ENCODE measurements around the gene WDR1. TPM values are rescaled to one million over a fixed set of nuclear protein-coding genes. Genes with fewer than 3 reads are reported as not detected.

Gene WDR1
- polyA plus RNA-seq, 2 of the 4 experiments (the other 2 are of a cell fraction) = 251 to 326 TPM

GRCh38 chr4:10050261-10050661, 66.3 kb downstream of the WDR1 start:
- ChIA-PET POLR2A (no interaction called here), CTCF (no interaction called here)
- no peak for TF ChIP-seq RFX5 (IDR thresholded peaks at IDR 0.05)
- no peak for TF ChIP-seq NPAS2 (CRISPR knock-in tag; IDR thresholded peaks at IDR 0.05; ENCODE audit: borderline replicate concordance)
- no peak for TF ChIP-seq FOSB (CRISPR knock-in tag; IDR thresholded peaks at IDR 0.05)
- no peak for TF ChIP-seq ZC3H11A (IDR thresholded peaks at IDR 0.05)
- TF ChIP-seq POLR2A (IDR thresholded peaks at IDR 0.05; ENCODE audit: low read length) = no peak
- TF ChIP-seq EP300 (IDR thresholded peaks at IDR 0.05) = no peak
- no peak for TF ChIP-seq MYC (IDR thresholded peaks at IDR 0.05; ENCODE audit: borderline replicate concordance, low read length)
- TF ChIP-seq JUN (IDR thresholded peaks at IDR 0.05) = no peak
- TF ChIP-seq FOSL2 (IDR thresholded peaks at IDR 0.05) = no peak
- no peak for TF ChIP-seq FOSL2 (CRISPR knock-in tag; IDR thresholded peaks at IDR 0.05)
- TF ChIP-seq, protein P1, sequence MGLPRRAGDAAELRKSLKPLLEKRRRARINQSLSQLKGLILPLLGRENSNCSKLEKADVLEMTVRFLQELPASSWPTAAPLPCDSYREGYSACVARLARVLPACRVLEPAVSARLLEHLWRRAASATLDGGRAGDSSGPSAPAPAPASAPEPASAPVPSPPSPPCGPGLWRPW (IDR thresholded peaks at IDR 0.05) = no peak
- no peak for FAIRE-seq
- Histone ChIP-seq H3K4me2 (no peak overlapping the region), H3K4me3 (no peak overlapping the region), H3K27ac (no peak overlapping the region), H3K9me3 (no peaks in the 10 kb centered on the region), H3K4me1 (peaks cover 10% of the 10 kb centered on the region; the same call in 2 of the 3 replicates)
- no peak for DNase-seq (ENCODE audit: low read depth in 1 of 2, low spot score in 1 of 2)
- 79% methylated on average over 3 of the region's 3 CpGs for WGBS (ENCODE audit: missing lambda C conversion rate)
- no peak for ATAC-seq

DNA sequence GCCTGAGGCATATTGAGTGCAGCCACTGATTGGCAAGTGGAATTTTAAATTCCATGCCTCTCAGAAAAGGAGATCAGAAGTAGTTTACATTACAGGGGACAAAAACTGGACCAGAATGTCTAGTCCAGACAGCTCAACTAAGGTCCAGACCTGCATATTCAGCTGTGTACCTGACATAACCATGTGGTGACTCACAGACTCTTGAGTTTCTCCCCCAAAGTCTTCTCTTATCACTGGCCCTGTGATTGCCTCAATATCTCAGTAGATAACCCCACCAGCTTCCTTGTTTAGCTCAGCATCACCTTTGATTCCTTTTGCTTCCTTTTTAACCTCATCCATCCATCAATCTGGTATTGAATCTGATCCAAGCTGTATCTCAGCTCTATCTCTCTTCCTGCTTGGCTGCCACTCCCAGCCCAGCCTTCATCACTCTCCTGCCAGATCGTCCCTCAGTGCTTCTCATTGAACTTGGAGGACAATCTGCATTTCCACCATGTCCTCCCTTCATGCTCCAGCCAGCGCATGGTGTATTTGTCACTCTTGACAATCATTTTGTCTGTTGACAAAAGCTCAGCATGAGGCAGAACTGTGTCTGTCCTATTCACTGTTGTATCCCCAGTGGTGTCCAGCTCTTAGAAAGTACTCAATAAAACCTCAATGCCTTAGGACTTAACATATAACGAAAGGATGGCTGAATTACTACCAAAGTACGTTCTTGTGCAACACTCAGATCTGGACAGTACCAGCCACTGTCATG, 67.5 kb downstream of the WDR1 start:
- ATAC-seq (no peak), FAIRE-seq (no peak), DNase-seq (ENCODE audit: low read depth in 1 of 2, low spot score in 1 of 2) (no peak)
- H3K9me3 ChIP-seq = no peaks in the 10 kb centered on the region
- H3K4me1 ChIP-seq = peaks cover 15% of the 10 kb centered on the region; the same call in 2 of the 3 replicates
- 34% methylated on average over 4 of the region's 4 CpGs for WGBS (ENCODE audit: missing lambda C conversion rate)
- TF ChIP-seq KDM1A (IDR thresholded peaks at IDR 0.05; ENCODE audit: low read depth) (no peak), REST (IDR thresholded peaks at IDR 0.05) (no peak), EHF (CRISPR knock-in tag; IDR thresholded peaks at IDR 0.05) (no peak)
- H3K4me3 ChIP-seq = no peak overlapping the region
- POLR2A ChIA-PET = no interaction called here
- CTCF ChIA-PET = no interaction called here
- H3K4me2 ChIP-seq = no peak overlapping the region; the same call in 2 of the 3 replicates
- H3K27ac ChIP-seq = no peak overlapping the region

- peaks cover 15% of the 10 kb centered on the region; the same call in 2 of the 3 replicates for H3K4me1 ChIP-seq
- FAIRE-seq = no peak
- H3K27ac ChIP-seq = no peak overlapping the region
- POLR2A ChIA-PET = no interaction called here
- TF ChIP-seq EP300 (IDR thresholded peaks at IDR 0.05) = no peak
- no peak for TF ChIP-seq HEYL (CRISPR knock-in tag; IDR thresholded peaks at IDR 0.05)
- no peak for TF ChIP-seq SMC3 (IDR thresholded peaks at IDR 0.05)
- TF ChIP-seq, protein P2, sequence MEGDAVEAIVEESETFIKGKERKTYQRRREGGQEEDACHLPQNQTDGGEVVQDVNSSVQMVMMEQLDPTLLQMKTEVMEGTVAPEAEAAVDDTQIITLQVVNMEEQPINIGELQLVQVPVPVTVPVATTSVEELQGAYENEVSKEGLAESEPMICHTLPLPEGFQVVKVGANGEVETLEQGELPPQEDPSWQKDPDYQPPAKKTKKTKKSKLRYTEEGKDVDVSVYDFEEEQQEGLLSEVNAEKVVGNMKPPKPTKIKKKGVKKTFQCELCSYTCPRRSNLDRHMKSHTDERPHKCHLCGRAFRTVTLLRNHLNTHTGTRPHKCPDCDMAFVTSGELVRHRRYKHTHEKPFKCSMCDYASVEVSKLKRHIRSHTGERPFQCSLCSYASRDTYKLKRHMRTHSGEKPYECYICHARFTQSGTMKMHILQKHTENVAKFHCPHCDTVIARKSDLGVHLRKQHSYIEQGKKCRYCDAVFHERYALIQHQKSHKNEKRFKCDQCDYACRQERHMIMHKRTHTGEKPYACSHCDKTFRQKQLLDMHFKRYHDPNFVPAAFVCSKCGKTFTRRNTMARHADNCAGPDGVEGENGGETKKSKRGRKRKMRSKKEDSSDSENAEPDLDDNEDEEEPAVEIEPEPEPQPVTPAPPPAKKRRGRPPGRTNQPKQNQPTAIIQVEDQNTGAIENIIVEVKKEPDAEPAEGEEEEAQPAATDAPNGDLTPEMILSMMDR (IDR thresholded peaks at IDR 0.05) = no peak
- no peak for TF ChIP-seq TFCP2L1 (CRISPR knock-in tag; IDR thresholded peaks at IDR 0.05)
- TF ChIP-seq ZSCAN20 (CRISPR knock-in tag; IDR thresholded peaks at IDR 0.05) = no peak
- no peak for TF ChIP-seq NFE2L2 (conservative IDR thresholded peaks at IDR 0.05; ENCODE audit: low read length)
- no peak for TF ChIP-seq NR3C1 (IDR thresholded peaks at IDR 0.05)
- no peak for TF ChIP-seq POLR2AphosphoS2 (conservative IDR thresholded peaks at IDR 0.05; ENCODE audit: low read length)
- no peak for TF ChIP-seq ZNF302 (CRISPR knock-in tag; IDR thresholded peaks at IDR 0.05)
- TF ChIP-seq, protein P3, sequence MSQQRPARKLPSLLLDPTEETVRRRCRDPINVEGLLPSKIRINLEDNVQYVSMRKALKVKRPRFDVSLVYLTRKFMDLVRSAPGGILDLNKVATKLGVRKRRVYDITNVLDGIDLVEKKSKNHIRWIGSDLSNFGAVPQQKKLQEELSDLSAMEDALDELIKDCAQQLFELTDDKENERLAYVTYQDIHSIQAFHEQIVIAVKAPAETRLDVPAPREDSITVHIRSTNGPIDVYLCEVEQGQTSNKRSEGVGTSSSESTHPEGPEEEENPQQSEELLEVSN (IDR thresholded peaks at IDR 0.05; ENCODE audit: borderline replicate concordance, low read depth) = no peak
- no peak for TF ChIP-seq HOXB13 (CRISPR knock-in tag; IDR thresholded peaks at IDR 0.05; ENCODE audit: low read depth)
- no peak for TF ChIP-seq TP53 (CRISPR knock-in tag; IDR thresholded peaks at IDR 0.05)
- no peak for TF ChIP-seq RARB (CRISPR knock-in tag; IDR thresholded peaks at IDR 0.05)
- TF ChIP-seq KDM1A (IDR thresholded peaks at IDR 0.05; ENCODE audit: low read depth) = no peak
- TF ChIP-seq ZC3H11A (IDR thresholded peaks at IDR 0.05) = no peak
- TF ChIP-seq BHLHE40 (IDR thresholded peaks at IDR 0.05; ENCODE audit: low read depth, low read length) = no peak
- no peak overlapping the region for H3K4me3 ChIP-seq
- 90% methylated on average over 4 of the region's 5 CpGs for WGBS (ENCODE audit: missing lambda C conversion rate)
- CTCF ChIA-PET = no interaction called here
- H3K4me2 ChIP-seq = no peak overlapping the region
- no peak for DNase-seq (ENCODE audit: low read depth in 1 of 2, low spot score in 1 of 2)
- ATAC-seq = no peak
- H3K9me3 ChIP-seq = no peaks in the 10 kb centered on the region
These were observed 68.6 kb downstream of the WDR1 start for GRCh38 chr4:10047967-10048366.
